Sigmoid colon (tissue), 7 donors: ENCODE results near the gene TTLL11. TPM values are rescaled to one million over a fixed set of nuclear protein-coding genes. Genes with fewer than 3 reads are reported as not detected.

Experiments
- DNase-seq: peaks from one replicate; pipeline ENCODE4 v3.0.0-alpha.2; 2019
- H3K27ac ChIP-seq, 4 donors: fragments of 200-600 bp; sonication (generic); one replicate each; pipeline ENCODE4 v1.5.1; 2016 to 2019; ENCODE audit warnings: mild to moderate bottlenecking in 1 of 4
- H3K27me3 ChIP-seq, 3 donors: fragments of 200-600 bp; sonication (generic); one replicate each; pipeline ENCODE4 v1.5.1; 2019; ENCODE audit warnings: mild to moderate bottlenecking in 1 of 3
- H3K36me3 ChIP-seq, 4 donors: fragments of 200-600 bp; sonication (generic); one replicate each; pipeline ENCODE4 v1.5.1; 2016 to 2019
- H3K4me1 ChIP-seq, 4 donors: fragments of 200-600 bp; sonication (generic); one replicate each; pipeline ENCODE4 v1.5.1; 2017 to 2019
- H3K4me3 ChIP-seq, 4 donors: fragments of 200-600 bp; sonication (generic); one replicate each; pipeline ENCODE4 v1.5.1; 2017 to 2019; ENCODE audit warnings: mild to moderate bottlenecking in 2 of 4, moderate library complexity in 1 of 4
- H3K9me3 ChIP-seq, 4 donors: fragments of 200-600 bp in 3 of 4; sonication (generic) in 3 of 4; one replicate each; pipeline versions ENCODE4 v1.5.1 to v1.6.1; 2013 to 2019
- EP300 ChIP-seq, 4 donors: sonication (generic); formaldehyde crosslinking; IDR thresholded peaks; one replicate each; pipeline ENCODE4 v1.6.1; 2017; ENCODE audit warnings: antibody characterized with exemption in 4 of 4
- POLR2A ChIP-seq, 2 donors: fragments of 450-650 bp; IDR thresholded peaks; one replicate each; pipeline ENCODE4 v1.6.1; 2016; ENCODE audit warnings: antibody characterized with exemption in 2 of 2, mild to moderate bottlenecking in 2 of 2, moderate library complexity in 2 of 2
- POLR2AphosphoS5 ChIP-seq, 4 donors: sonication (generic); formaldehyde crosslinking; IDR thresholded peaks; one replicate each; pipeline ENCODE4 v1.6.1; 2017; ENCODE audit warnings: antibody characterized with exemption in 4 of 4
- WGBS, 2 donors: extraction: QIAGEN DNeasy Blood & Tissue Kit; methylation state at CpG; one replicate each; pipeline ENCODE4 v1.1.7; 2013; 5-methylcytosine and 5-hydroxymethylcytosine counted together
- intact Hi-C: fragments of 100-400 bp; cut with DNase I; formaldehyde crosslinking; loops from one replicate; pipeline ENCODE4 v1.15.1; 2023
- polyA plus RNA-seq, 3 donors: library from polyadenylated mRNA; stranded (reverse); fragments of 200-250 nt; gene quantifications; one replicate each; pipeline ENCODE4 v1.2.3, GENCODE V29; 2013
- total RNA-seq, 4 donors: library from RNA; depleted of rRNA; stranded (reverse); fragments of >200 nt; gene quantifications; one replicate each; pipeline ENCODE4 v1.1.0, GENCODE V29; 2016
- TF ChIP-seq, protein P1 (sequence below), 4 experiments: fragments of 450-650 bp in 3 of 4; fragments of 200-600 bp in 1 of 4; IDR thresholded peaks; one replicate each; pipeline ENCODE4 v1.5.1; 2016 to 2019; ENCODE audit warnings: antibody characterized with exemption in 4 of 4, mild to moderate bottlenecking in 3 of 4, moderate library complexity in 2 of 4
- donor health status: healthy with polysubstance abuse.
- donor health status: Bipolar disorder and iron deficiency.
- donor health status: healthy.

The TTLL11 gene
- total and polyA plus RNA-seq, 7 donors = 4.2 to 40.7 (median 27.6) TPM

DNA sequence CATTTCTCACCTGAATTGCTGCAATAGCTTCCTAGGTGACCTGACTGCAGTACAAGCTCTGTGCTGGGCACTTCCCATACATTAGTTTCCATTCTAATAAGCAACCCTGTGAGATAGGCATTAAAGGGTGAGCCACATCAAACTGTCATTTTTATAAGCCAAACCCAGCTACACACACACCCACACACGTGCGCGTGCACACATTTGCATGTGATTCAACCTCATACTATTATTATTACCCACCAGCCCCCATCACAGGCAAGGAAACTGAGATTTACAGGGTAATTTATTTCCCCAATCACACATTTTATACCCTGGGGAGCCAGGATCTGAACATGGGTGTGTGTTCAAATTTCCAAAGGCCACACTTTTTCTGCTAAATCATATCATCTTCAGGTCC, 93.6 kb downstream of the TTLL11 start:
- Histone ChIP-seq H3K4me1 (peaks cover 0 to 35% (median 28%) of the 10 kb centered on the region in 4 donors), H3K27me3 (no peaks in the 10 kb centered on the region), H3K4me3 (no peak overlapping the region), H3K36me3 (no peaks in the 10 kb centered on the region), H3K9me3 (no peaks in the 10 kb centered on the region), H3K27ac (no peak overlapping the region)
- WGBS, 2 donors = 68 to 91% methylated on average over 3 of the region's 3 CpGs
- TF ChIP-seq, protein P1, sequence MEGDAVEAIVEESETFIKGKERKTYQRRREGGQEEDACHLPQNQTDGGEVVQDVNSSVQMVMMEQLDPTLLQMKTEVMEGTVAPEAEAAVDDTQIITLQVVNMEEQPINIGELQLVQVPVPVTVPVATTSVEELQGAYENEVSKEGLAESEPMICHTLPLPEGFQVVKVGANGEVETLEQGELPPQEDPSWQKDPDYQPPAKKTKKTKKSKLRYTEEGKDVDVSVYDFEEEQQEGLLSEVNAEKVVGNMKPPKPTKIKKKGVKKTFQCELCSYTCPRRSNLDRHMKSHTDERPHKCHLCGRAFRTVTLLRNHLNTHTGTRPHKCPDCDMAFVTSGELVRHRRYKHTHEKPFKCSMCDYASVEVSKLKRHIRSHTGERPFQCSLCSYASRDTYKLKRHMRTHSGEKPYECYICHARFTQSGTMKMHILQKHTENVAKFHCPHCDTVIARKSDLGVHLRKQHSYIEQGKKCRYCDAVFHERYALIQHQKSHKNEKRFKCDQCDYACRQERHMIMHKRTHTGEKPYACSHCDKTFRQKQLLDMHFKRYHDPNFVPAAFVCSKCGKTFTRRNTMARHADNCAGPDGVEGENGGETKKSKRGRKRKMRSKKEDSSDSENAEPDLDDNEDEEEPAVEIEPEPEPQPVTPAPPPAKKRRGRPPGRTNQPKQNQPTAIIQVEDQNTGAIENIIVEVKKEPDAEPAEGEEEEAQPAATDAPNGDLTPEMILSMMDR (IDR thresholded peaks at IDR 0.05) = no peak
- TF ChIP-seq POLR2AphosphoS5 (IDR thresholded peaks at IDR 0.05) (no peak), POLR2A (IDR thresholded peaks at IDR 0.05) (no peak), EP300 (IDR thresholded peaks at IDR 0.05) (no peak)
- no peak for DNase-seq
- intact Hi-C loops = no loop called here

DNA sequence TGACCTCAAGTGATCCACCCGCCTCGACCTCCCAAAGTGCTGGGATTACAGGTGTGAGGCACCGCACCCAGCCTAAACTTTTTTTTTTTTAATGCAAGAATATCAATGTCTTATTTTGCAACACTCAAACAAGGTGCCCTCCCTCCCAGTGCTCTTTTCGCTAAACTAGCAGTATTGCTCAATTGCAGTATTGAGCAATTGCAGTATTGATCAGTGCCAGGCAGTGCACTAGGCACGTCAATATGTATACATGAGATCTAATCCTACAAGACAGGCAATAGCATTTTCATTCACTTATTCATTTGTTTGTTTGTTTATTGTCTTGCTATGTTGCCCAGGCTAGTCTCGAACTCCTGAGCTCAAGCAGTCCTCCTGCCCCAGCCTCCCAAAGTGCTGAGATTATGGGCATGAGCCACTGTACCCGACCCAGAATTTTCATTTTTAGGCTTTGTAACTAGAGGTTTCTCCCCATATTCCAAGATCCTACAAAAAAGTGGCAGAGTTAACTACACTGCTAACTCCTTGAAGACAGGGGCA, 94.5 kb downstream of the TTLL11 start:
- Histone ChIP-seq H3K27ac (no peak overlapping the region), H3K4me3 (no peak overlapping the region), H3K4me1 (peaks cover 0 to 35% (median 28%) of the 10 kb centered on the region in 4 donors), H3K27me3 (no peaks in the 10 kb centered on the region), H3K36me3 (no peaks in the 10 kb centered on the region), H3K9me3 (no peaks in the 10 kb centered on the region)
- DNase-seq = no peak
- 91 to 94% methylated on average over 7 of the region's 7 CpGs for WGBS, 2 donors
- intact Hi-C loops = no loop called here
- no peak for TF ChIP-seq EP300 (IDR thresholded peaks at IDR 0.05)
- TF ChIP-seq POLR2AphosphoS5 (IDR thresholded peaks at IDR 0.05) = no peak
- TF ChIP-seq POLR2A (IDR thresholded peaks at IDR 0.05) = no peak
- TF ChIP-seq, protein P1 (IDR thresholded peaks at IDR 0.05) = no peak

DNA sequence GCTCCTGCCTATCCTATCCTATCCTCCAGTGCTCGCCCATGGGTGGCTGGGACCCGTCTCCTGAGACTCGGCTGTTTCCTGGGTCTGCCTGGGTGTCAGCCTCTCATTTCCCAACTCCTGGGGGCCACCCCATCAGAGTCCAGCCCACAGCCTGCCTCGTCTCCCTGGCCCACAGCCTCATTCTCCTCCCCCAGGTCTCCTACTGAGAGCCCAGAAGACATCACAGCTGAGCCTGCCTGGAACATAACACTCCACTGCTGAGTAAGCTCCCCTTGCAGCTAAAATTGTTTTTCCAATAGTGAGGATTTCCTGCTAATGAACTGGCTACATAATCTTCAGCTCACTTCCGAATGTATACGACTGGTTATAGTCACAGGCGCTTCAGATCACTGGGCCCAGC, 95.3 kb downstream of the TTLL11 start:
- no peak for DNase-seq
- Histone ChIP-seq H3K9me3 (no peaks in the 10 kb centered on the region), H3K36me3 (no peaks in the 10 kb centered on the region), H3K4me3 (no peak overlapping the region), H3K4me1 (peaks cover 0 to 35% (median 27%) of the 10 kb centered on the region in 4 donors), H3K27me3 (no peaks in the 10 kb centered on the region), H3K27ac (no peak overlapping the region)
- TF ChIP-seq POLR2A (IDR thresholded peaks at IDR 0.05) (no peak), POLR2AphosphoS5 (IDR thresholded peaks at IDR 0.05) (no peak), EP300 (IDR thresholded peaks at IDR 0.05) (no peak)
- TF ChIP-seq, protein P1 (IDR thresholded peaks at IDR 0.05) = no peak
- 84 to 88% methylated on average over 7 of the region's 7 CpGs for WGBS, 2 donors
- intact Hi-C loops = no loop called here

DNA sequence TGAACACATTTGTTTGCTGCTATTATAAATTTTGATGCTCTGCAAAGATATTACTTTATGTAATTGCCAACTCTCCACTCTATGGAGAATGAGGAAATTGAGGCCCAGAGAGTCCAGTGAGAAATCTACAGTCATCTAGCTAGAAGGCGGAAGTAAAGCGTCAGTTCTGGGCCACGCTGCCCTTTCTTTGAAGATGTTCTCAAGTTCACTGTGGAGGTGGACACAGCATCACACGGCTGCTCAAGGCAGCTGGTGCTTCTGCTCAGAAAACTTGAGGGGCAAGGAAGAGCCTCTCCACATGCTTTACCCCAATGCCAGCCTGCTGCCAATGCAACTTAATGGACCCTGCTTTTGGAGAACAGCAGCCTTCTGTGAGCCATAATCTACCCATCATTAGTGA, 96.3 kb downstream of the TTLL11 start:
- DNase-seq = no peak
- Histone ChIP-seq H3K27ac (no peak overlapping the region), H3K4me1 (peaks cover 0 to 26% (median 19%) of the 10 kb centered on the region in 4 donors), H3K4me3 (no peak overlapping the region), H3K9me3 (no peaks in the 10 kb centered on the region), H3K27me3 (no peaks in the 10 kb centered on the region), H3K36me3 (no peaks in the 10 kb centered on the region)
- TF ChIP-seq, protein P1 (IDR thresholded peaks at IDR 0.05) = no peak
- TF ChIP-seq POLR2A (IDR thresholded peaks at IDR 0.05) = no peak
- TF ChIP-seq EP300 (IDR thresholded peaks at IDR 0.05) = no peak
- TF ChIP-seq POLR2AphosphoS5 (IDR thresholded peaks at IDR 0.05) = no peak
- 93 to 95% methylated on average over 4 of the region's 4 CpGs for WGBS, 2 donors
- intact Hi-C loops = no loop called here

DNA sequence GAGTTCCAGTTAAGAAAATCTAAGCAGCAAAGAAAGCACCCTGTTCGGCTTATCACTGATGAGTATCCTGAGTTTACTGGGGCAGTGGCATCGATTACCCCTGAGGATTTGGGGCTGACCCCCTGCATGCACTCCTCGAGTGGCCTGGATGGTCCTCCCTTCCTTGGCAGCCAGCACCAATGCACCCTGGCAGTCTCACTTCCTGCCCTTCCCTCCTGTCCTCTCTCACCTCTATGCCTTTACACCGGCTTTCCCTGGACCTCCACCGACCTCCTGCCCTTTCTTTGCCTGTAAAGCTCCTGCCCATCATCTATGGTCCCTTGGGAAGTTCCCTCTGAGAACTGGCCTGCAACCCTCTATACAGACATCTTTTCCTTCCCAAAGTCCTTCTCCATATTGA, 97.1 kb downstream of the TTLL11 start:
- Histone ChIP-seq H3K36me3 (no peaks in the 10 kb centered on the region), H3K27me3 (no peaks in the 10 kb centered on the region), H3K9me3 (no peaks in the 10 kb centered on the region), H3K4me3 (no peak overlapping the region), H3K4me1 (peaks cover 0 to 19% (median 11%) of the 10 kb centered on the region in 4 donors), H3K27ac (no peak overlapping the region)
- intact Hi-C loops = no loop called here
- 84 to 86% methylated on average over 5 of the region's 5 CpGs for WGBS, 2 donors
- no peak for DNase-seq
- TF ChIP-seq POLR2A (IDR thresholded peaks at IDR 0.05) (no peak), POLR2AphosphoS5 (IDR thresholded peaks at IDR 0.05) (no peak), EP300 (IDR thresholded peaks at IDR 0.05) (no peak)
- TF ChIP-seq, protein P1 (IDR thresholded peaks at IDR 0.05) = no peak
